Endothelial cell of umbilical vein (primary cell): ENCODE results near the gene C3orf52.

Experiments used
- CTCF ChIP-seq, 2 donors: IDR thresholded peaks; 1 replicate in 1 of 2; 2 replicates in 1 of 2; pipeline ENCODE4 v1.5.1; 2011; ENCODE audit warnings: low read length in 2 of 2, mild to moderate bottlenecking in 2 of 2, moderate library complexity in 2 of 2, control low read depth in 1 of 2, inconsistent platforms in 1 of 2, low read depth in 1 of 2; ENCODE audit not compliant: insufficient read depth in 1 of 2; ENCODE audit errors: extremely low read depth in 1 of 2
- EZH2 ChIP-seq: IDR thresholded peaks from 2 replicates; pipeline ENCODE4 v1.6.1; 2012; ENCODE audit warnings: borderline replicate concordance, low read depth, mild to moderate bottlenecking, moderate library complexity, low read length, inconsistent platforms; ENCODE audit not compliant: severe bottlenecking
- FOS ChIP-seq: IDR thresholded peaks from 2 replicates; pipeline ENCODE4 v1.6.1; 2011; ENCODE audit warnings: mild to moderate bottlenecking, low read length, moderate library complexity, borderline replicate concordance; ENCODE audit not compliant: insufficient read depth
- GATA2 ChIP-seq: IDR thresholded peaks from 2 replicates; pipeline ENCODE4 v1.7.0; 2011; ENCODE audit warnings: low read depth, mild to moderate bottlenecking, moderate library complexity, mixed read lengths, low read length; ENCODE audit not compliant: insufficient read length, insufficient read depth
- JUN ChIP-seq: IDR thresholded peaks from 2 replicates; pipeline ENCODE4 v1.6.1; 2011; ENCODE audit warnings: borderline replicate concordance, low read depth; ENCODE audit not compliant: insufficient read length, insufficient read depth
- MAX ChIP-seq: IDR thresholded peaks from 2 replicates; pipeline ENCODE4 v1.6.1; 2011; ENCODE audit not compliant: insufficient read depth, insufficient read length
- MYC ChIP-seq: IDR thresholded peaks from one replicate; pipeline ENCODE4 v1.6.1; 2011; ENCODE audit warnings: mild to moderate bottlenecking, low read depth, low read length
- POLR2A ChIP-seq: IDR thresholded peaks from 2 replicates; pipeline ENCODE4 v1.6.1; 2012; ENCODE audit warnings: low read depth, mild to moderate bottlenecking, control low read depth, low read length
- POLR2AphosphoS5 ChIP-seq: IDR thresholded peaks from 2 replicates; pipeline ENCODE4 v1.6.1; 2012; ENCODE audit warnings: low read depth, mild to moderate bottlenecking, control low read depth, low read length, moderate library complexity; ENCODE audit not compliant: insufficient read depth

DNA sequence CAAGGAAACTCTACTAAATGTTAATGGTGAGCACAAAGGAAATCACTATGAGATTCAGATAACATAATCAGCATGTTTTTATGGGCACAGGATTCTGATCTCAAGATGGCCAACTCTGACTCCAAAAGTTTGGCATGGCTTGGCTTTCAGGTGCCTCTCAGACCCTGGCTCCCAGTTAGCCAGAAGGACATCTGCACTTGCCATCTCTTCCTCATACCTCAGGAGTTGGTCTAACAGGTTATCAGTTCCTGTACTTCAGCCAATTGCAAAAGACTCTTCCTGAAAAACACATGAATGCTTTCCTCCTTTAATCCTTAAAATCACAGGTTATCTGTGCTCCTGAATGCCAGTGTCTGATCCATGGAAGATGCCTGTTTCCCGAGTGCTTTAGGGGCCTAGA lies 26.7 kb upstream of the C3orf52 start:
- TF ChIP-seq POLR2AphosphoS5 (no peak), MAX (no peak), EZH2 (no peak), CTCF (IDR thresholded peaks at IDR 0.05; ENCODE audit: extremely low read depth in 1 of 2, insufficient read depth in 1 of 2, low read depth in 1 of 2, low read length in 2 of 2) (no peak), POLR2A (no peak), JUN (no peak), FOS (no peak), GATA2 (no peak), MYC (no peak)
